Hindlimb muscle (tissue), 1 donor: Measurements from ENCODE around the gene CELSR3. TPM values are rescaled to one million over a fixed set of nuclear protein-coding genes. Genes with fewer than 3 reads are reported as not detected.

Experiments
- DNase-seq: peaks from one replicate; pipeline ENCODE4 v3.0.0-alpha.2; 2013
- polyA plus RNA-seq: library from polyadenylated mRNA; unstranded; fragments of 120-200 nt; gene quantifications from one replicate; pipeline ENCODE4 v1.2.1, GENCODE V29; 2013; ENCODE audit not compliant: insufficient read length

The CELSR3 gene
- polyA plus RNA-seq, 1 donor, result 0.36 TPM

GRCh38 chr3:48687220-48687678 is 24.6 kb upstream of the CELSR3 start:
- DNase-seq, result no peak

- DNase-seq, result no peak
These were observed 24.0 kb upstream of the CELSR3 start for GRCh38 chr3:48686538-48687219.

DNA sequence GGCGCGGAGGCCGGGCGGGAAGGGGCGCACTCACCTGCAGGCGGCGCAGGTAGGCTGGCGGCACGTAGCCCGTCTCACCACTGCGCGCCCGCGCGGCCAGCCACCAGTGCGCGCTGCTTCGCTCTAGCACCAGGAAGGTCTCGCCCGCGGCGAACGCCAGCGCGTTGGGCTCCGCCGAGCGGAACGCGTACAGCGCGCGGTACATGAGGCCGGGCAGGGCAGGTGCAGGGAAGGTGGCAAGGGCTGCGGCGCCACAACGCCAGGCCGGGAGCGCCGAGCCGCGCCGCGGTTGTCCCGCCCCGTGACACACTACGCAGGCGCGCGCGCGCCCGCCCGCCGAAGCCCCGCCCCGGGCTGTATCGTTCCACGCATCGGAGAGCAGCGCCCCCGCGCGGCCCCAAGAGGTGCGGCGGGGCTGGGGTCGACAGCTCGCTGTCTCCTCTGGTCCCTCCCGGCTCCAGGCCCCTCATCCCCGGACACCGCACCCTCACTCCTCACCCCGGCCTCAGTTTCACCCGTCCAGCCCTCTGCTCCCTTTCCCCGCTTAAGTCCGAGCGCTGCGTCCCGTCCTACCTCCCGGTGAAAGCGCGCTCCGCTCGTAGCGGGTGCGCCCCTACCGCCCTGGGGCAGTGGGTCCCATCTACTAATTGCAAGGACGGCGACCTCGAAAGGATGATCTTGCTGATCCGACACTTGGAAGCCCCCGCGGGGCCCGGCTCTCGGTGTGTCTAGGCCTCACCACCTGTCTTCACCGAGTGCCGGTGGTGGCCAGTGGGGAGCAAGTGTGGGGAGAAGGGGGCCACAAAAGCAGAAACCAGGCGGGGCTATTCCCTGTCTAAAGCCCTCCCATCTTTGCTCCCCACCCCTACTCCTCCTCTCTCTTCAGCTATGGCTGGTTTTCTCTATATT is 23.2 kb upstream of the CELSR3 start, which contains the start of gene NCKIPSD:
NCKIPSD (minus strand) TSS at position 313 of the 909 bp plus-strand sequence; CDS start at position 205, 108 bp downstream.
- DNase-seq, result peak; percentile 93

- no peak for DNase-seq
These were observed 22.6 kb upstream of the CELSR3 start for GRCh38 chr3:48685293-48685602.

DNA sequence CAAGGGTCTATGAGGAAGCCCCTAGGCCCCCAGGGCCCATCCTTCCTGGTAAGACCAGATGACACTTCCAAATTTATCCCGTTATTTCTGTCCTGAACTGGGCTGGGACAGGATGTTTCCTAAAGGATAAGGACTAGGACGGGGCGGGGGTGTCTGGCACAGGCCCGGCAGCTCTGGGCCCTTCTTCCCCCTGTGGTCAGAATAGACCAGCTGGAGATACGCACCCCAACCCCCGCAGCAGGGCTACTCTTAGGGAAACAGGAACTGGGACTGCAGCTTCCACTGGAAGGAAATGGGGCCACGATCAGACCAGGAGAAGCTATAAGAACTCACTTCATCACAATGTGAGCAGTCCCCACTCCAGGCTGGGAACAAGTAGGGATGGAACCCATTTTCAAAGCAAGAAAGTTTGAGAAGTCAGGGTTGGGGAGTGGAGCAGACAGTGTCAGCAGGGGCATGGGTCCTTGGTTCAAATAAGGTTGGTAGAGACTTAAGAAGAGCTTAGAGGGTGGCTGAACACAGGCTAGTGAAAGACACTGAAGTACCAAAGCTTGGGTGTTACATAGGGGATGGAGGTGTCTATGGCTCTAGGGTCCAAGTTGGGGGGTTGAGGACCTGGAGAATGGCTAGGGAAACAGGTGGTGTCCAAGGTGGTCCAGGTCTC is 21.9 kb upstream of the CELSR3 start:
- DNase-seq, result no peak

- DNase-seq, result no peak
These were observed 21.3 kb upstream of the CELSR3 start for GRCh38 chr3:48684054-48684349.

DNA sequence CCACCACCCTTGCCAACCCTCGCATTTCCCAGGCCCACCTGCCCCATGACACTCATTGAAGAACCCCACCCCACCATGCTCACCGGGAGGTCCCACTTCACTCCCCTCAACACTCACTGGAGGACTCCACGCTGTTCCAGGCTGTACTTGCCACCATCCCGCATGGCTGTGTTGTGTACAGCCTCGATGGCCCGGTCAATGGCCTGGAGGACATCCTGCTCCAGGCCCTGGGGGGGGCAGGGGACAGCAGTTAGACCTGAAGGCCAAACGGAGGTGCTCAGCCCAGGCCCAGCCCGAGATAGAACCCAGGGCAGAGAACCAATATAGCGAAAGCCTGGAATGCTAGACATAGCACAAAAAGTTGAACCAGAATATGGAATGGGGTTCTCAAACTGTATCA is 20.1 kb upstream of the CELSR3 start:
- no peak for DNase-seq

DNA sequence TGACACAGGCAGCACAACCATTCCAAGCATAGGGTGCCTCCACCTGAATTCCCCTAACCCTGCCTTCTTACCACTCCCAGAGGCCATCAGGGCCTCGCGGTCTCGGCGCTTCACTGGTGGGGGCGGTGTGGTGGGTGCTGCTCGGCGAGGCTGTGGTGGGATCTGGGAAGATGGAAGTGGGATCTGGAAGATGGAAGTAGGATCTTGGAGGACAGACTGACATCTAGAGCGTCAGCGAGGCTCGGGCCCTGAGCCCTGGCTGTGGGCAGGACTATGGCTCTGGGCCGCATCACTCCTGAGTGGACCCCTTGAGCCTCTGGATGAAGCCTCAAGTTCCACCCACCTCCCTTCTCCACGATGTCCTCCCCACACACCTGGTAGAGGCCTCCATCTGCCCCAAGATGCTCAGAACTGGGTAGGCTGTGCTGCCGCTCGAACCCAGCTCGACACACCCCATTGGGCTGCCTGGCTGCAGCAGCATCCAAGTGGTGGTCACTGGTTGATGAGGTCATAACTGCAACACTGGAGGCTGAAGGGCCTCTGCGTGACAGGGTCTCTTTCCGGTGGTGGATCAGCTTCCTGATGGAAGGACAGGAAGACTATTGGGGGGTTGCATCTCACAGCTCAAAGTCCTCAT is 19.4 kb upstream of the CELSR3 start:
- DNase-seq, result no peak

DNA sequence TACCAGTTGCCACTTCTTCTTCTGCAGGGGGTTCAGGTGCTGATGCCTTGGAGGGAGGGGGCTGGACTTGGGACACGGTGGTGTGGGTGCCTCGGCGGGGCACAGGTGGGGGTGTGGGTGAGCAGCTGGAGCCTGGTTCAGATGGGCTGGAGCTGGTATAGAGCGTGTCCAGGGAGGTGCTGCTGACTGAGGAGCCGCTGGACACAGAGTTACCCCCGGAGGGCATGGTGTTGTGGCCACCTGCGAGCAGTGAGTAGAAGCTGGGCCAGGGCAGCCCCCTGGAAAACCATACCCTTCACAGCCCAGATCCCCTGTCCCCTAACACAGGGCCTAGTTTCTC is 18.8 kb upstream of the CELSR3 start:
- no peak for DNase-seq

DNA sequence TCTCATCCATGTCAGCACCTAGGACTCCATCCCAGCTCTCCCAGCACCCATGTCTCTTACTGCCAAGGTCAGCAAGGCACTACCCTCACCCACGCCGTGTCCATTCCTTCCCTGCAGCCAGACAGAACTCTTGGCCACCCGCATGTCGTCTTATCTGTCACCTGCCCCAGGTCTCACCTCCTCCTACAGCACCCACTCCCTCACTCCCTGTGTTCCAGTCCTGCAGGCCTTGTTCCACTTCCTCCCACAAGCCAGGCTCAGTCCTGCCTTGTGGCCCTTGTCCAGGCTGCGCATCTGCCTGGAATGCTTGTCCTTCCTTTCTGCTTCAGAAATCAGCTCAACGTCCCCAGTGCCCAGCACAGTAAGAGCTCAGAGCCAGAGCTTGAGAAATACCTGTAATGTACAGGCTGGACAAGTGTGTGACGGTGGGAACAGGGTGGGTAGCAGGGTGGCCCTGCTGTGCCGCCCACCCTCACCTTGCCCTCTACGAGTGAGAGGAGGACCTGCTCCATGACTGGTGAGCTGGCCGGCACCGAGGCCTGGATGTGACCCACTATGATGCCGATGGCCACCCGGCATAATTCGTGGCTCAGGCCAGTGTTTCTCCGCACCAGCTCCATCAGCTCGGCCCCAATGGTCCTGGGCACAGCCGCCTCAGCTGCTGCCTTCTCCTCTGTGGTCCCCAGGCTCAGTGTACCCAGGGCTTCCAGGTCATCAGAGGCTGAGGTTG is 18.3 kb upstream of the CELSR3 start:
- no peak for DNase-seq

- DNase-seq, result no peak
These were observed 17.0 kb upstream of the CELSR3 start for GRCh38 chr3:48679411-48680391.

- DNase-seq, result no peak
These were observed 16.1 kb upstream of the CELSR3 start for GRCh38 chr3:48678566-48679380.

GRCh38 chr3:48678056-48678455 is 15.4 kb upstream of the CELSR3 start:
- DNase-seq, result no peak

DNA sequence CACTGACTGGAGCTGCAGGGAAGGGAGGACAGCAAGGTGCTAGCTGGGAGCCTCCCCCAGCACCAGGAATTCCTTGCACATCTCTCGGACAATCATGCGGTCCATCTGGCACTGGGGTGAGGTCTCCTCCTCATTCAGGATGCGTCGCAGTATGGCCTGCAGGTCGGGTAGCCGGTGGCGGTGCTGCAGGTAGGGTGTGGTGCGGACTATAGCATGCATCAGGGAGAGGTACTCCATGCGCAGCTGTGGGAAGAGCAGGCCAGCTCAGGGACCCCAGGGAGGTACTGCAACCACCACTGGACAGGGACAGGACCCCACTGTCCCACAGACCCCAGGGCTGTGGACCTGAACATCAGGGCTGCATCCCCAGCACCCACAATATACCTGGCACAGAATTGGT is 11.8 kb upstream of the CELSR3 start:
- no peak for DNase-seq

GRCh38 chr3:48672522-48672921 is 9.8 kb upstream of the CELSR3 start:
- no peak for DNase-seq

GRCh38 chr3:48664929-48665328 is 2.2 kb upstream of the CELSR3 start:
- DNase-seq, result no peak

GRCh38 chr3:48664313-48664644 is 1.6 kb upstream of the CELSR3 start:
- no peak for DNase-seq

DNA sequence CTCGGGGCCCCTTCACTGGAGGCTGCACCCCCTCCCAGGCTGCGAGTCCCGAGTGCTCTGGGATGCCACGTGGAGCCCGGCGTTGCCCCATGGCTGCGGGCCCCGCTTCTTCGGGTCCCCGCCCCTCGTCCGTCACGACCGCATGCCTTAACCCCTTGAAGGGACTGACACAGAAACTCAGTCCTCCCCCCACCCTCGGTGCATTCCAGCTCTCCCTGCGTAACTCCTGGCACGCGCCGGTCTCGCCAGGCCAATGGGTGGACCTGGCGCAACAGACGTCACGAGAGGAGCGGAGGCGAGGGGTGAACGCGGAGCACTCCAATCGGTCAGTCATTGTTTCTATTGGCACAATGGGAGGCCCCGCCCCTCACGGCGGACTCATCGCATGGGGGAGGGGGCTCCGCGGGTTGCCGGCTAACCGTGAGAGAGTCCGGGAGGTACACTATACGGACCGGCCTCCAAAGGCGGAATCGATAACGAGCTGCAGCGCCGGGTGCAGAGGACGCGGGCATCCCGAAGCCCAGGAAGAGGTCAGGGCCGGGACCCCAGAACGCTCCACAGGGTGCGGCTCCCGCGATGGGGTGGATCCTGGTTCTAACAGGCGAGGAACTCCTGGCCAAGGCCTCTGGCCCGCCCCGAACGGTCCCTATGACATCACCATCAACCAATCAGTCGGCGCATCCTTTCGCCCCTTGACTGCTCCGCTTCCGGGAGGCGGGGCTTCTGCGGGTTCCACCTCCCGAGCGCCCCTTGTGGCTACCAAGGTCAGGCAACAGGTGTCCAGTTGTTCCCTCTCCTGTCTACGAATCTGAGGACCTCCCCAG is 1.0 kb upstream of the CELSR3 start:
- DNase-seq, result peak; percentile 84

DNA sequence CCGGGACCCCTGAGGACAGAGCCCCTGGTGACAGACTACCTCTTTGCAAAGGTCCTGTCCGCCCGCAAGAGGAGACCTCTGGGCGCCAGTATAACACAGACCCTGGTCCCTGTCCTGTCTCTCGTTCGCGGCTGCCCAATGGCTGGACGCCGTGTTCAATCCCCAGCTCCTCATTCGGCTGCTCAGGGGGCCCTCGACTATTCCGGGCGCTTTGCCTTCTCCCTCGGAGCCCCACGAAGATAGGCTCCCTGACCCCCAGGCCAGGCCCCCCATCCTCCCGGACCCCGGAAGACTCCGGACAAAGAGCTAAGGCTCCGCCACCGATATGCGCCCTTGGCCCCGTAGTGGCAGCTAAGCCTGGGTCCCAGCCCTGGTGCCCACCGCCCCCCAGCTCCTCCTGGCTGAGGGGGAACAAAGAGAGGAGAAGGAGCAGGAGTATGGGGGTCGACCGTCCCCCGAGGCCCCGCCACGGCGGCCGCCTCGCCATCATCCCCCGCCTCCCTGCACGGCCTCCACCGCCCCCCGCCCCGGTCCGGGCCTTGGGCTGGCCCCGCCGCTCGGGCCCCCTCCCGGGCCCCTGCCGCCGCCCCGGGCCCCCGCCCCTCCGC is 437 bp downstream of the CELSR3 start:
- DNase-seq, result no peak
